WTC11 (cell line): ENCODE data around the gene TSPAN5. TPM values are rescaled to one million over a fixed set of nuclear protein-coding genes. Genes with fewer than 3 reads are reported as not detected.

ENCODE experiments used
- ATAC-seq: fragments of 200-7000 bp; cut with Tn5 transposase; 2 replicates; pipeline ENCODE4 v1.10.0; 2021; ENCODE audit warnings: mild to moderate bottlenecking, moderate library complexity
- CTCF ChIA-PET: fragments of 300-600 bp; sonication (Branson Sonifier 250); formaldehyde crosslinking; loops from one replicate; lab custom pipeline; 2021; ENCODE audit warnings: antibody characterized with exemption; lab: Charles Lee
- POLR2A ChIA-PET: fragments of 350-600 bp; sonication (Branson Sonifier 250); formaldehyde crosslinking; loops from one replicate; lab custom pipeline; 2021; ENCODE audit warnings: antibody characterized with exemption; lab: Charles Lee
- DNase-seq: peaks from one replicate; pipeline ENCODE4 v3.0.0; 2021; ENCODE audit warnings: low spot score
- H3K27ac Mint-ChIP-seq: 2 replicates; pipeline ENCODE4 v1.8.0; 2021; ENCODE audit warnings: mixed read lengths
- H3K27me3 Mint-ChIP-seq: 2 replicates; pipeline ENCODE4 v1.8.0; 2021; ENCODE audit warnings: low read depth, mild to moderate bottlenecking, moderate library complexity, mixed read lengths
- H3K36me3 Mint-ChIP-seq: 2 replicates; pipeline ENCODE4 v1.8.0; 2021; ENCODE audit warnings: mixed read lengths
- H3K4me1 Mint-ChIP-seq: 2 replicates; pipeline ENCODE4 v1.8.0; 2022; ENCODE audit warnings: mixed read lengths
- H3K4me3 Mint-ChIP-seq: 2 replicates; pipeline ENCODE4 v1.8.0; 2021; ENCODE audit warnings: mild to moderate bottlenecking, moderate library complexity, mixed read lengths
- H3K9me3 Mint-ChIP-seq: 2 replicates; pipeline ENCODE4 v1.8.0; 2021; ENCODE audit warnings: mixed read lengths
- ATF2 ChIP-seq: sonication (generic); formaldehyde crosslinking; IDR thresholded peaks from 2 replicates; pipeline ENCODE4 v1.8.1; 2022; ENCODE audit warnings: low read depth, missing genetic modification reagents, borderline replicate concordance
- CBFB ChIP-seq: sonication (generic); formaldehyde crosslinking; IDR thresholded peaks from 2 replicates; pipeline ENCODE4 v1.8.1; 2022; ENCODE audit warnings: mild to moderate bottlenecking, low read depth, missing genetic modification reagents
- CREM ChIP-seq: sonication (generic); formaldehyde crosslinking; IDR thresholded peaks from 2 replicates; pipeline ENCODE4 v1.8.1; 2022; ENCODE audit warnings: mild to moderate bottlenecking, missing genetic modification reagents, moderate library complexity
- ETV6 ChIP-seq: sonication (generic); formaldehyde crosslinking; IDR thresholded peaks from 2 replicates; pipeline ENCODE4 v1.8.1; 2022; ENCODE audit warnings: mild to moderate bottlenecking, missing genetic modification reagents
- FOXJ3 ChIP-seq: sonication (generic); formaldehyde crosslinking; IDR thresholded peaks from 2 replicates; pipeline ENCODE4 v1.9.0; 2021; ENCODE audit warnings: missing genetic modification reagents, mild to moderate bottlenecking, borderline replicate concordance
- IRF1 ChIP-seq: sonication (generic); formaldehyde crosslinking; IDR thresholded peaks from 2 replicates; pipeline ENCODE4 v1.8.0; 2023; ENCODE audit warnings: missing genetic modification reagents
- IRF2 ChIP-seq: sonication (generic); formaldehyde crosslinking; IDR thresholded peaks from 2 replicates; pipeline ENCODE4 v1.8.0; 2022; ENCODE audit warnings: low read depth, missing genetic modification reagents, borderline replicate concordance
- MAX ChIP-seq: sonication (generic); formaldehyde crosslinking; IDR thresholded peaks from 2 replicates; pipeline ENCODE4 v1.8.0; 2022; ENCODE audit warnings: mild to moderate bottlenecking, missing genetic modification reagents
- NFE2L1 ChIP-seq: sonication (generic); formaldehyde crosslinking; IDR thresholded peaks from 2 replicates; pipeline ENCODE4 v1.8.1; 2023; ENCODE audit warnings: missing genetic modification reagents
- NFYB ChIP-seq: sonication (generic); formaldehyde crosslinking; conservative IDR thresholded peaks from 2 replicates; pipeline ENCODE4 v1.8.0; 2022; ENCODE audit warnings: low read depth, missing genetic modification reagents
- PREB ChIP-seq: sonication (generic); formaldehyde crosslinking; IDR thresholded peaks from 2 replicates; pipeline ENCODE4 v1.8.1; 2022; ENCODE audit warnings: mild to moderate bottlenecking, missing genetic modification reagents, moderate library complexity, borderline replicate concordance
- RELA ChIP-seq: sonication (generic); formaldehyde crosslinking; IDR thresholded peaks from 2 replicates; pipeline ENCODE4 v1.8.1; 2022; ENCODE audit warnings: missing genetic modification reagents, mild to moderate bottlenecking, borderline replicate concordance
- STAT6 ChIP-seq: sonication (generic); formaldehyde crosslinking; conservative IDR thresholded peaks from 2 replicates; pipeline ENCODE4 v1.8.1; 2023; ENCODE audit warnings: mild to moderate bottlenecking, low read depth, missing genetic modification reagents, moderate library complexity
- TEAD1 ChIP-seq: sonication (generic); formaldehyde crosslinking; IDR thresholded peaks from 2 replicates; pipeline ENCODE4 v1.8.0; 2022; ENCODE audit warnings: mild to moderate bottlenecking, missing genetic modification reagents
- TEAD4 ChIP-seq: sonication (generic); formaldehyde crosslinking; IDR thresholded peaks from 2 replicates; pipeline ENCODE4 v1.8.0; 2022; ENCODE audit warnings: mild to moderate bottlenecking, missing genetic modification reagents
- USF2 ChIP-seq: sonication (generic); formaldehyde crosslinking; IDR thresholded peaks from 2 replicates; pipeline ENCODE4 v1.8.1; 2023; ENCODE audit warnings: mild to moderate bottlenecking, missing genetic modification reagents, moderate library complexity
- ZBTB43 ChIP-seq: sonication (generic); formaldehyde crosslinking; IDR thresholded peaks from 2 replicates; pipeline ENCODE4 v1.8.1; 2023; ENCODE audit warnings: mild to moderate bottlenecking, missing genetic modification reagents
- ZNF121 ChIP-seq: sonication (generic); formaldehyde crosslinking; IDR thresholded peaks from 2 replicates; pipeline ENCODE4 v1.8.0; 2023; ENCODE audit warnings: missing genetic modification reagents
- total RNA-seq: library from RNA; stranded (reverse); gene quantifications from 3 replicates; pipeline ENCODE4 v1.2.3, GENCODE V29; 2021

The TSPAN5 gene
- total RNA-seq, 1 experiment from 2014 or later, result 22.7 TPM

- TF ChIP-seq NFYB (CRISPR knock-in tag), result no peak
- no peak for TF ChIP-seq USF2 (CRISPR knock-in tag)
- TF ChIP-seq, all 79 proteins: peak for 0
These were observed 80.5 kb downstream of the TSPAN5 start (continued) for GRCh38 chr4:98577956-98578355.

- ChIA-PET CTCF (interaction anchor here (0.7 kb wide), 2 partner anchors 56 to 107 kb away, joined by 3 read pairs; no protein-coding TSS in a partner anchor), POLR2A (interaction anchor here (0.6 kb wide), 1 partner anchor 8 kb away, joined by 3 read pairs; no protein-coding TSS in a partner anchor)
- Mint-ChIP-seq H3K4me1 (peaks cover 32% of the 10 kb centered on the region), H3K36me3 (peaks cover 2% of the 10 kb centered on the region; the same call in 1 of the 2 replicates), H3K27ac (peak overlapping the region; percentile 17; the same call in 1 of the 2 replicates), H3K9me3 (no peaks in the 10 kb centered on the region), H3K27me3 (no peaks in the 10 kb centered on the region), H3K4me3 (no peak overlapping the region)
- DNase-seq (no peak), ATAC-seq (peak; percentile 53; the same call in 1 of the 2 replicates)
- TF ChIP-seq STAT6 (CRISPR knock-in tag) (no peak), CBFB (no peak), TEAD1 (CRISPR knock-in tag) (no peak), IRF1 (CRISPR knock-in tag) (no peak)
These were observed 83.6 kb downstream of the TSPAN5 start for GRCh38 chr4:98574816-98575215.

GRCh38 chr4:98573791-98574190, 84.6 kb downstream of the TSPAN5 start:
- ChIA-PET CTCF (no interaction called here), POLR2A (no interaction called here)
- Mint-ChIP-seq H3K4me3 (no peak overlapping the region), H3K4me1 (peaks cover 29% of the 10 kb centered on the region), H3K27me3 (no peaks in the 10 kb centered on the region), H3K27ac (no peak overlapping the region), H3K9me3 (no peaks in the 10 kb centered on the region)
- DNase-seq (no peak), ATAC-seq (no peak)
- TF ChIP-seq CREM (no peak), RELA (CRISPR knock-in tag) (no peak), ZBTB43 (no peak), ETV6 (CRISPR knock-in tag) (no peak), ATF2 (CRISPR knock-in tag) (no peak), MAX (CRISPR knock-in tag) (no peak), PREB (CRISPR knock-in tag) (no peak), STAT6 (CRISPR knock-in tag) (no peak), IRF2 (CRISPR knock-in tag) (no peak), NFE2L1 (CRISPR knock-in tag) (no peak), ZNF121 (CRISPR knock-in tag) (no peak), IRF1 (CRISPR knock-in tag) (no peak), FOXJ3 (no peak), TEAD4 (CRISPR knock-in tag) (no peak)
- TF ChIP-seq, all 79 proteins: peak for 0
- peaks cover 2% of the 10 kb centered on the region; the same call in 1 of the 2 replicates for H3K36me3 Mint-ChIP-seq
